Measurements from ENCODE around the gene BCAM.

BCAM gene

GRCh38 chr19:44813070-44813840 is 4.4 kb downstream of the BCAM start:
- no peak for TF ChIP-seq CTCF (IDR thresholded peaks at IDR 0.05; ENCODE audit: low read depth, low read length)
- no peak for DNase-seq (ENCODE audit: extremely low read depth, low read depth)

- no peak for TF ChIP-seq CTCF (IDR thresholded peaks at IDR 0.05; ENCODE audit: low read depth, low read length)
- no peak for DNase-seq (ENCODE audit: extremely low read depth, low read depth)
These were observed 5.1 kb downstream of the BCAM start for GRCh38 chr19:44813841-44814470.

- no peak for TF ChIP-seq CTCF (IDR thresholded peaks at IDR 0.05; ENCODE audit: low read depth, low read length)
These were observed 5.6 kb downstream of the BCAM start for GRCh38 chr19:44814517-44814916.

GRCh38 chr19:44816301-44816700 is 7.4 kb downstream of the BCAM start:
- TF ChIP-seq CTCF (IDR thresholded peaks at IDR 0.05; ENCODE audit: low read depth, low read length) = no peak
- no peak for DNase-seq (ENCODE audit: extremely low read depth, low read depth)

More at GRCh38 chr19:44814517-44814916, 5.6 kb downstream of the BCAM start:
- DNase-seq (ENCODE audit: extremely low read depth, low read depth) = no peak

GRCh38 chr19:44817725-44818465 is 9.0 kb downstream of the BCAM start:
- TF ChIP-seq CTCF (IDR thresholded peaks at IDR 0.05; ENCODE audit: low read depth, low read length) = no peak
- no peak for DNase-seq (ENCODE audit: extremely low read depth, low read depth)

- no peak for TF ChIP-seq CTCF (IDR thresholded peaks at IDR 0.05; ENCODE audit: low read depth, low read length)
These were observed 9.6 kb downstream of the BCAM start for GRCh38 chr19:44818466-44819031.

More at GRCh38 chr19:44818466-44819031, 9.6 kb downstream of the BCAM start:
- no peak for DNase-seq (ENCODE audit: extremely low read depth, low read depth)

All from AG09319 (cell line).